Hypothalamus (tissue), 51 donors: Measurements from ENCODE around the gene CTNNBL1.

Experiments used
- DNase-seq, 51 donors: peaks; one replicate each; lab custom pipeline; 2025; lab: John Stamatoyannopoulos, UW

The CTNNBL1 gene

GRCh38 chr20:37807471-37808232 is 113.8 kb downstream of the CTNNBL1 start:
- DNase-seq = peak in 1 of 51 donors; percentile 40

DNA sequence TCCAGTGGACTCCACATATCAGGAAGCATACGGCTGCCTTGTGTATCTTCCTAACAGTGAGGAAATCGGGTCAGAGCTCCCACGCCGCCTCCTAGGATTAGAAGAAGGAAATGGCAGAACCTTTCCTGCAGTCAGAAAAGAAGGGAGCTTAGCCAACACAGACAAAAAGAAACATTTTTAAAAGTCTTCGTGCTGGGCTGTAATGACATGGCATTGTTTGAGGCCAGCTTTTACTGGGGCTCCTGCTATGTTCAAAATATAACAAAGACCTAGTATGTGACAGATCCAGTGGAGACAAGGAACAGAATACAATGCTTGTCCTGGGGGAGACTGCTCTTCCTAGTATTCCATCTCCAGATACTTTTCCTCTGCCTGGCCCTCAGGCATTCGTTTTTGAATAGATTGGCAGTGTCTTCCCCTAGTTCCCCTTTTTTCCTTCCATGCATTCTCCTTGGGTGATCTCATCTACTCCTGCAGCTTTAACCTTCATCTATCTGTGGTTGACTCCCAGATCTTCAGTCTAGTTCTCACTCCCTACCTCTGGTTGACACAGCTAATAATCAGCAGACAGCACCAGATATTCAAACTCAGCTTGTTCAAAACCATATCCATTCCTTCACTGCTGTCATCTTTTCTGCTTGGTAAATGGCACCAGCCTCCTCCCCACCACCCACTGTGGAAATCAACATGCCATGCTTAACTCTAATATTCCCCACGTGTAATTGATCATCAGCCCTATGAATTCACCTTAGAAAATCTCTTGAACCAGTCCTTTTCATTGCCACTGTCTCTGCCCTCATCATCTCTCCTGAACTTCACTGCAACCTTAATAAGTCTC is 114.6 kb downstream of the CTNNBL1 start:
- peak in 4 of 51 donors; percentile 4 to 56 (median 18) for DNase-seq

GRCh38 chr20:37810027-37810426 is 116.2 kb downstream of the CTNNBL1 start:
- DNase-seq = no peak

- no peak for DNase-seq
Observed at GRCh38 chr20:37816003-37816402, 122.2 kb downstream of the CTNNBL1 start.

DNA sequence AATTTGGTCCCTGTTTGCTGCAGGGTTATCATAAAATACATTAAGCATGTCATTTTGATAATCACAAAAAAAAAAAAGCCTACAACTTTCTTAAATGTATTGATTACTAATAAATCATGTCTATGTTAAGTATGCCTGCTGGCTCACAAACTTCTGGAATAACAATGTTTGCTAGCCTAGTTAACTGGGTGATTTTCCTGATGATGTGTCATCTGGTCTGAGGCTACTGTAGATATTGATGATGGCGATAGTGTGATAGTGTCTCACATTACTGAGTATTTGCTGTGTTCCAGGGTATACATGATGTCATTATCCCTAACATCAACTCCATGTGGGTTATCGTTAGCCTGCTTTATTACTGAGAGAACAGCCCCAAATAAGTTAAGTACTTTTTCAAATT is 122.9 kb downstream of the CTNNBL1 start:
- no peak for DNase-seq

DNA sequence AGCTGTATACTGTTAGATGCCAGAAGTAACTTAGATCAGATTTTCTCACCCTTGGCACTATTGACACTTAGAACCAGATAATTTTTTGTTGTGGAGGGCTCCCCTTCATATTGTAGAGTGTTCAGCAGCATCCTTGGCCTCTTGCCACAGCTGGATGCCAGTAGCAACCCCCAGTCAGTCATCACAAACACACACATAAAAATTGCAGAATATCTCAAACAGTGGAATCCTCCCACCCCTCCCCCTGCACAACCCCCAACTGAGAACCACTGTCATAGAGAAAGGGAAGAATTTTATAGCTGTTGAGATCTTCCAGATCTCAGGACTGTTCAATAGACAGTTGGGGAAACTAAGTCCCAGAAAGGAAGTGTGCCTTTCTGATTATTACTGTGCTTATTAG is 127.9 kb downstream of the CTNNBL1 start:
- no peak for DNase-seq

DNA sequence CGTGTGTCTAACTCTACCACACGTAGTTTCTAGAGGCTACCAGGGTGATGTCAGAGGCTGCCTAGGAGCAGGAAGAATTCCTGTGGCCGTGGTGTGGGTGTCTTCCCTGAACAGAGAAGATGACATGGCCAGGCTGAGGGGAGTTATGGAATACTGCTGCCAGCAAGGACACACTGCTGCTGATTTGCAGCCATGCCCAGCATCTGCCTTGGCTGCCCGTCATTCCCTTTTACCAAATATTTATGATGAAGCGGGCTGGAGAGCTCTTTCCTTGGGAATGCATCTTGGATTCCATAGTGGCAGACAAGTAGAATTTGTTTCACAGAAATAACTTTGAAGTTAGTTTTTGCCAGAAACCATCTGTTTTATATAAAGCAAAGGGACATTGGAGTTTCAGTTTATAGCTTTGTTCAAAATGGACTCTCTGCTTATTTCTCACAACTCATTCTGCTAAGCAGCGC is 128.3 kb downstream of the CTNNBL1 start:
- no peak for DNase-seq

GRCh38 chr20:37823296-37823980 is 129.6 kb downstream of the CTNNBL1 start:
- DNase-seq = peak in 1 of 51 donors; percentile 7

- no peak for DNase-seq
Observed at GRCh38 chr20:37827605-37828004, 133.8 kb downstream of the CTNNBL1 start.

- DNase-seq = no peak
Observed at GRCh38 chr20:37828684-37829083, 134.9 kb downstream of the CTNNBL1 start.

DNA sequence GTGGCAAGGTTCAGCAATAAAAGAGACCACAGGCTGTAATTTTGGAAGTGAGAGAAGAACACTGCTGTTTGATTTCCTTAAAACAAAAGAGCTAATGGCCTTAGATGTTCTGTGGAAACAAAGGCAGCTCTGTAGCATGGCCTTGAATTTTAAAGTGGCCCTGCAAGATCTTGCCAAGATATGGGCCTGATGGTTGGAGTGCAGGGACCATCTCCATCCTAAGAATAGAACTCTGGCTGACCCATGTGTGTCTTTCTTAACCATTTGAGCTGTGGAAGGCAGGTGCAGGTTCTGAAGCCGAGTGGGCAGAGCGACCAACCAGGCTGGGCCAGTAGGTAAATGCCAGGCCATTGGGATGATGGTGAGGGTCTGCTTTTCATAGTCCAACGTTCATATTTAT is 135.3 kb downstream of the CTNNBL1 start:
- no peak for DNase-seq

- DNase-seq = no peak
Observed at GRCh38 chr20:37833221-37833896, 139.5 kb downstream of the CTNNBL1 start.

GRCh38 chr20:37836926-37837325 is 143.1 kb downstream of the CTNNBL1 start:
- DNase-seq = no peak

- DNase-seq = no peak
Observed at GRCh38 chr20:37837924-37838323, 144.1 kb downstream of the CTNNBL1 start.

GRCh38 chr20:37838769-37839431 is 145.1 kb downstream of the CTNNBL1 start:
- no peak for DNase-seq

- no peak for DNase-seq
Observed at GRCh38 chr20:37839432-37839827, 145.6 kb downstream of the CTNNBL1 start.

DNA sequence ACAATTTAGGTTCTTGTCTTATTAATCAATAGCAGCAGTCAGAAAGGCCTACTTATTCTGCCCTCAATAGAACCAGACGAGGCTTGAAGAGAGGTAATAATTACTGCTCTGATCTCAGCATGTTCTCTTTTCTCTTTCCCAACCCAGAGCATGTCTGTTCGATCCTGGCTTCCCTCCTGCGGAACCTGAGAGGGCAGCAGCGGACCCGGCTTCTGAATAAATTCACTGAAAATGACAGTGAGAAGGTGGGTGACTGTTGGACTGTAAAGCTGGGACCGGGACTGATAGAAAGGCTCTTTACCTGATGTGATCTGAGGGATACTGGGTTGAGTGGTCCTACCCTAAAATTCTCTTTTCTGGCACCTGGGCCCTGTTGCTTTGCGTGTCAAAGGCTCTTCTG is 146.1 kb downstream of the CTNNBL1 start:
- no peak for DNase-seq

DNA sequence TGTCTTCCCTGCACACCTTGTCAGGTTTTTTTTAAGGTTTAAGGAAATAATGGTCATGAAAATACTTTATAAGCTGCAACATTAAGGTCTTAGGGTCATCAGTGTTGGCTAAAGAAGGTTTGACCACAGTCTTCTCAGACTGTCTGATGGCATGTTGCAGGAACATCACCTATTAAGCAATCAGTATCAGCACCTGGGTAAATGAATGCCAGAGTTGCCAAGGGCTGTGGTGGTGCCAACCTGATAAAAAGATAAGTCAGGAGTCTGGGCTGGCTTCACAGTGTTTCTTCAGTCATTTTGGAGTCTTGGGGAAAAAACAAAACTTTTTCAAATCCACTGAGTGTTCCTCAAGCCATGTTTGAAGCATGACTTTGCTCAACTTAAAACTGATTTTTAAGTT is 147.6 kb downstream of the CTNNBL1 start:
- DNase-seq = no peak

DNA sequence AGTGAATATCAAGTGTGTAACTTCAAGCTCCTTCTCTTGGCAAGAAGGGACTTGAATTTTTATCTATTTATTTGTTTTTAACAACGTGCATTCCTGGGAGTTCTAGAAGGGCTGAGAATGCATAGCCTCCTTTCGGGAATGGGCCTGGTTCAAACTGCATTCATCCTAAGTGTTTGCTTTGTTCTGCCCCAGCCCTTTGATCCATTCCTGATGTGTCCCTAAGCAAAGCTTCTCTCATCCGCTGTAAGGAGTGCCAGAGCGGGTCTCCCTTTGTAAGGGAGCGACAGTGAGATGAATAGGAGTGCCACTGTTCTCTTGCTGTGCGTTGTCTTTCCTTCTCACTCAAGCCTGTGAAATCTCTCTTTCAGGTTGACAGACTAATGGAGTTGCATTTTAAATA is 148.1 kb downstream of the CTNNBL1 start:
- no peak for DNase-seq

DNA sequence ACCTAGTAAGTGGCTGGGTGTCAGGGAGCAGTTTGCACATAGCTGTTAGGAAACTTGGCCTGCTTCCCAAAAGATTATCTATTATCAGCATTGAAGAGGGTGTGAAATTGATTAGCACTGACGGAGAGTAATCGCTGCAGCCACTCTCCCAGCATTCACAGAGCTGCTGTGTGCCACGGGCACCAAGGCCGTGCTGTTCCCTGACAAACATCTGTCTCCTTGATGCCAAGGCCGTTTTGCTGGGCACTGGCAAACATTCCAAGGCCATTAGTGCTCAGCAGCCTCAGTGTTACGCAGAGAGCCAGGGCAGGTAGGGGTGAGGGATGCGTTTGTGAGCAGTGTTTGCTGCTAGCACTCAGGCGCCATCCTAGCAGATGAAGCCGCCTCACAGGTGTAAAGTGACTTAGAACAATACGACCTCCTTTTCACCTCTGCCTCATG is 151.4 kb downstream of the CTNNBL1 start:
- DNase-seq = no peak
